GM12872 (cell line): ENCODE results near the gene ARHGAP19.
A peak's percentile ranks its signal among the peaks of the same experiment; 100 is the strongest.

Experiments used
- TF ChIP-seq, protein P1 (sequence below): IDR thresholded peaks from 3 replicates; pipeline ENCODE4 v1.5.1; 2011; ENCODE audit warnings: low read depth, mild to moderate bottlenecking, low read length, moderate library complexity; ENCODE audit not compliant: insufficient read depth

Gene ARHGAP19

DNA sequence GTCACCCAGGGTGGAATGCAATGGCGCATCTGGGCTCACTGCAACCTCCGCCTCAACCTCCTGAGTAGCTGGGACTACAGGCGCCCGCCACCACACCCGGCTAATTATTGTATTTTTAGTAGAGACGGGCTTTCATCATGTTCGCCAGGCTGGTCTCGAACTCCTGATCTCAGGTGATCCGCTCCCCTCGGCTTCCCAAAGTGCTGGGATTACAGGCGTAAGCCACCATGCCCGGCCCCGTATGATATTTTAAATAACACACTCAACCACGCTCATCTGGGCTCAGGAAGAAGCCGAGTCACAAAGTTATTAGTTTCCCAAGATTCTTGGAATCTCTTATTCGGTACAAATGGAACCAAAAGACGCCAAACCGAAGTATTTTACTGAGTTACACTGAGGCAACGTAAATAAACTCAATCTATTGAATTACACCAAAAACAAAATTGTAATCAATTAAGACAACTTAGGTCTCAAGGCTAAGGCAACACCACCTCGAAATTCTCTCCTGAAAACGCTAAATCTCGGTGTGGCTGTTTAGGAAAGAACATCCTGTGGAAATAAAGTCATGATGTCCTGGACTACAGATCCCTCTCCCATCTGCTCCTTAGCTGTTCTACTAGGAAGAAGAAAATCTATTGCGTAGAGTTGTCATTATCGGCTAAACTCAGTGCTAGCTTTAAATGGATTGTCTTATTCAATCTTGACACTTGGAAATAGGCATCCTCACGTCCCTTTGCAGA lies 910 bp downstream of the ARHGAP19 start:
- TF ChIP-seq, protein P1, sequence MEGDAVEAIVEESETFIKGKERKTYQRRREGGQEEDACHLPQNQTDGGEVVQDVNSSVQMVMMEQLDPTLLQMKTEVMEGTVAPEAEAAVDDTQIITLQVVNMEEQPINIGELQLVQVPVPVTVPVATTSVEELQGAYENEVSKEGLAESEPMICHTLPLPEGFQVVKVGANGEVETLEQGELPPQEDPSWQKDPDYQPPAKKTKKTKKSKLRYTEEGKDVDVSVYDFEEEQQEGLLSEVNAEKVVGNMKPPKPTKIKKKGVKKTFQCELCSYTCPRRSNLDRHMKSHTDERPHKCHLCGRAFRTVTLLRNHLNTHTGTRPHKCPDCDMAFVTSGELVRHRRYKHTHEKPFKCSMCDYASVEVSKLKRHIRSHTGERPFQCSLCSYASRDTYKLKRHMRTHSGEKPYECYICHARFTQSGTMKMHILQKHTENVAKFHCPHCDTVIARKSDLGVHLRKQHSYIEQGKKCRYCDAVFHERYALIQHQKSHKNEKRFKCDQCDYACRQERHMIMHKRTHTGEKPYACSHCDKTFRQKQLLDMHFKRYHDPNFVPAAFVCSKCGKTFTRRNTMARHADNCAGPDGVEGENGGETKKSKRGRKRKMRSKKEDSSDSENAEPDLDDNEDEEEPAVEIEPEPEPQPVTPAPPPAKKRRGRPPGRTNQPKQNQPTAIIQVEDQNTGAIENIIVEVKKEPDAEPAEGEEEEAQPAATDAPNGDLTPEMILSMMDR, result no peak

DNA sequence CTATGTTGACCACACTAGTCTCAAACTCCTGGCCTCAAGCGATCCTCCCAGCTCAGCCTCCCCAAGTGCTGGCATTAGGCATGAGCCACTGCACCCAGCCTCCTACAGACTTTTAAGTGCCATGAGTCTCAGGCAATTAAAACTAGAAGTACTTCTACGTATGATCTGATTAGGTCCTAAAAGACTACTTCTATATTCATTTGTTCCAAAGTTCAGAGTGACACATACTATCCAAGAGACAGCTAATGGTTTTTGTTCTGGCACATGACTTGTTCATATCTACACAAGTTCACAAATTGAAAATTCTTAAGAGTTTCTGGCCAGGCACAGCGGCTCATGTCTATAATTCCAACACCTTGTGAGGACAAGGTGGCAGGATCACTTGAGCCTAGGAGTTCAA lies 11.7 kb downstream of the ARHGAP19 start:
- TF ChIP-seq, protein P1, result no peak

DNA sequence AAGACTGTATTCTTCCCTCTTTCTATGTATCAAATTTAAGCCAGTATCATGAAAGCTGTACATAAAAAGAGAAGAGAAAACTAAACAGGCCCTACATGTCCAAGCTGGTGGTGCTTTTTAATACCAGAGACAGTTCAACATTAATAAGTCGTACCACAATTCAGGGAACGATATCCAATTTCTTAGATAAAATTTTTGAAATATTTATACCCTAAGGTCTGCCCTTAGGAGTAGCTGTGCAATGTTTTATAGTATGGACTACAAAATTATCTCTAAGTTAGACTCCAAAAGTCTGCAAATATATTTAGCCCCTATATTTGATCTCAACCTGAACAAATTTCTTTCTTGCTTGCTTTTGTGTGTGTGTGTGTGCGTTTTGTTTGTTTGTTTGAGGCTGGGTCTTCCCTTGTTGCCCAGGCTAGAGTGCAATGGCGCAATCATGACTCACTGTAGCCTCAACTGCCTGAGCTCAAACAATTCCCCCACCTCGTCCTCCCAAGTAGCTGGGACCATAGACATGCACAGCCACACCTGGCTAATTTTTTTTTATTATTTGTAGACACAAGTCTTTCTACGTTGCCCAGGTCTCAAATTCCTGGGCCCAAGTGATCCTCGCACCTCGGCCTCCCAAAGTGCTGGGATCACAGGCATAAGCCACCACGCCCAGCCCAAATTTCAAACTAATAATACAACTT lies 13.2 kb downstream of the ARHGAP19 start:
- TF ChIP-seq, protein P1, result no peak

DNA sequence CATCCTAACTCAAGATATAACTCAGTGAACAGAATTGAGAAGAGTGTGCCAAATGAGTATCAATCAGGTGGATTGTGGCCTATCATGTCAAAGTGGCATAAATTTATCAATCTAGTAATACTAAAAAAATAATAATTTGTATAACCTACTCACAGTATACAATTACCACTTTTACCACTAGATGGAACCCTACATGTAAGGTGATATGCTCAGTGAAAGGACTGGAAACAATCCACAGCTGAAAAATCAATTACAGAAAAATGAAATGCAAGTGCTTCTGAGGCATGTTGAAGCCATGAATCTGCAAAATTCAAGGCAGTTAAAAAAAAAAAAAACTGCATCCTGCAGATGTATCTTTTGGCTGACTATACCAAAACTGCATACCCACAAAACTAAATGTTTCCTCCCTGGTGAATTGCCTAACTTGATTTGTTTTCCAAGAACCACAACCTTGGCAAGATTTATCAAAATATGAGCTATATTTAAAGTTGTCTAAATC lies 13.9 kb downstream of the ARHGAP19 start:
- TF ChIP-seq, protein P1, result peak; percentile 37

DNA sequence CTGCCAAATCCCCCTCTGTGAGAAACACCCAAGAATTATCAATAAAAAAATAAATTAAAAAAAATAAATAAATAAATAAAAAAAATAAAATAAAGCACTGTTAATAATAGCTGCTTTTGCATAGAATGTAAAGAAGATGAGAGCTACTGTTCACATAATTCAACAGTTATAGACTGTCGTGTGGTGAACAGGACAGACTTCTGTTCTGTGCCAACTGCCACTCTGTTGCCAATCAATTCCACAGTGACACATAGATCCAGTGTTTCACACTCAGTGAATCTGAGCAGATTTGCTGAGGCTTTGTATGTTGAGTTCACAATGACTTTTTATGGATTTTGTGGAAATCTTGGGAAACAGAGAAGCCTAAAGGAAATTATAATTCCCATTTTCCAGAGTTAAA lies 14.9 kb downstream of the ARHGAP19 start:
- TF ChIP-seq, protein P1, result no peak

DNA sequence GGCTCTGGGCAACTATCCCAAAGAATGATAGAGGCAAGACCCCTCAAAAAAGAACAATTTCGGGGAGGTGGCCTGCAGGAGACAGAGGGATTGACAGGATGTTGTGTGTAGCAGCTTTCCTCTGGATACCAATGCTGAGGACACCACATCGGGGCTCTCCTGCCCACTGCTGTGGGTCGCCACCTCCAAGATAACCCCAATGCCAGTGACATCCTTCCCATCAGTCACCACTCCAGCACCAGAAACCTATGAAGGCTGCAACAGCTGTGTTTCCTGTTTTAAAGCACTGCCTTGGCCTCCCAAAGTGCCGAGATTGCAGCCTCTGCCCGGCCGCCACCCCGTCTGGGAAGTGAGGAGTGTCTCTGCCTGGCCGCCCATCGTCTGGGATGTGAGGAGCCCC lies 17.6 kb downstream of the ARHGAP19 start:
- TF ChIP-seq, protein P1, result no peak

DNA sequence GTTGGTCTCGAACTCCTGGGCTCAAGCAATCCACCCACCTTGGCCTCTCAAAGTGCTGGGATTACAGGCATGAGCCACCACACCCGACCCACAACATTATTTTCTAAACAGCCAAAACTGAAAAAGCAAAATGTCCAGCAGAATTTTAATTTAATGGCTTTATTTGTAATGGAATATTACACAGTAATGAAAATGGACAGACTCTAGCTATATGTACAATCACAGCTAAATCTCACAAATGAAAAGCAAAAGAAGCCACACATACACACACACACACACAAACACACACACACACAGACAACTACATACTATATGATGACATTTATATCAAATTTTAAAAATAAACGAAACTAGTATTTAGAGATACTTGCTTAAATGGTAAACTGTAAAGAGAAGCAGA lies 18.7 kb downstream of the ARHGAP19 start:
- TF ChIP-seq, protein P1, result no peak
